Measurements from ENCODE around the gene EIF4G3.
"Not testable (repeated sequence)": the region's sequence is repeated elsewhere in the genome, so short reads cannot be mapped to it uniquely, and the experiment has no call there.

EIF4G3 gene

GRCh38 chr1:20921285-20921684 lies 255.4 kb downstream of the EIF4G3 start:
- Histone ChIP-seq H3K36me3 (no peaks in the 10 kb centered on the region), H3K9me3 (no peaks in the 10 kb centered on the region), H3K4me3 (no peak overlapping the region), H3K4me1 (no peaks in the 10 kb centered on the region), H3K27me3 (no peaks in the 10 kb centered on the region), H3K27ac (no peak overlapping the region)
- no peak for TF ChIP-seq CTCF (IDR thresholded peaks at IDR 0.05)
- intact Hi-C loops (cut with DNase I; ENCODE audit: low total_unique reads): no loop called here
- no peak for DNase-seq

GRCh38 chr1:20913242-20913641 lies 263.5 kb downstream of the EIF4G3 start:
- DNase-seq: no peak

GRCh38 chr1:20907526-20907925 lies 269.2 kb downstream of the EIF4G3 start:
- H3K9me3 ChIP-seq; H3K4me1 ChIP-seq; H3K27me3 ChIP-seq; H3K36me3 ChIP-seq; DNase-seq; H3K27ac ChIP-seq; H3K4me3 ChIP-seq; intact Hi-C loops (cut with DNase I; ENCODE audit: low total_unique reads): not testable (repeated sequence)

More at GRCh38 chr1:20913242-20913641, 263.5 kb downstream of the EIF4G3 start:
- Histone ChIP-seq H3K27me3 (no peaks in the 10 kb centered on the region), H3K9me3 (no peaks in the 10 kb centered on the region), H3K27ac (no peak overlapping the region), H3K4me1 (no peaks in the 10 kb centered on the region), H3K4me3 (no peak overlapping the region), H3K36me3 (no peaks in the 10 kb centered on the region)
- TF ChIP-seq CTCF (IDR thresholded peaks at IDR 0.05): no peak
- intact Hi-C loops (cut with DNase I; ENCODE audit: low total_unique reads): no loop called here

- H3K27me3 ChIP-seq: no peaks in the 10 kb centered on the region
- H3K36me3 ChIP-seq: peaks cover 0 to 9% (median 0%) of the 10 kb centered on the region in 3 donors
- no peak for TF ChIP-seq CTCF (IDR thresholded peaks at IDR 0.05)
- no peaks in the 10 kb centered on the region for H3K4me1 ChIP-seq
- no peak for DNase-seq
- H3K4me3 ChIP-seq: no peak overlapping the region
- no peak overlapping the region for H3K27ac ChIP-seq
- intact Hi-C loops (cut with DNase I; ENCODE audit: low total_unique reads): no loop called here
- H3K9me3 ChIP-seq: no peaks in the 10 kb centered on the region
Observed at GRCh38 chr1:20903437-20903836, 273.3 kb downstream of the EIF4G3 start.

GRCh38 chr1:20900056-20900455 lies 276.6 kb downstream of the EIF4G3 start:
- Histone ChIP-seq H3K9me3 (no peaks in the 10 kb centered on the region), H3K4me1 (no peaks in the 10 kb centered on the region), H3K27me3 (no peaks in the 10 kb centered on the region), H3K27ac (no peak overlapping the region), H3K36me3 (peaks cover 0 to 12% (median 0%) of the 10 kb centered on the region in 3 donors), H3K4me3 (no peak overlapping the region)
- DNase-seq: no peak
- intact Hi-C loops (cut with DNase I; ENCODE audit: low total_unique reads): no loop called here
- no peak for TF ChIP-seq CTCF (IDR thresholded peaks at IDR 0.05)

- Histone ChIP-seq H3K9me3 (no peaks in the 10 kb centered on the region), H3K36me3 (peaks cover 0 to 10% (median 0%) of the 10 kb centered on the region in 3 donors), H3K27ac (no peak overlapping the region), H3K4me1 (no peaks in the 10 kb centered on the region), H3K27me3 (no peaks in the 10 kb centered on the region), H3K4me3 (no peak overlapping the region)
- intact Hi-C loops (cut with DNase I; ENCODE audit: low total_unique reads): no loop called here
- no peak for TF ChIP-seq CTCF (IDR thresholded peaks at IDR 0.05)
- DNase-seq: no peak
Observed at GRCh38 chr1:20899154-20899972, 277.3 kb downstream of the EIF4G3 start.

All from tibial artery (tissue), 4 donors.